IPS-18c (cell line): Measurements from ENCODE around the gene EFCAB8.
"Not testable (repeated sequence)": the region's sequence is repeated elsewhere in the genome, so short reads cannot be mapped to it uniquely, and the experiment has no call there.

ENCODE experiments used
- H3K4me3 ChIP-seq: 2 replicates; pipeline ENCODE4 v1.7.0; 2013; ENCODE audit warnings: low read depth, mild to moderate bottlenecking, low read length, moderate library complexity; ENCODE audit not compliant: insufficient read depth
- H3K9me3 ChIP-seq: one replicate; pipeline ENCODE4 v1.6.1; 2013; ENCODE audit warnings: mild to moderate bottlenecking, low read length, moderate library complexity; ENCODE audit not compliant: control insufficient read depth, insufficient read depth

Gene EFCAB8

GRCh38 chr20:32917191-32917950 is 58.6 kb downstream of the EFCAB8 start:
- H3K9me3 ChIP-seq, result peaks cover 5% of the 10 kb centered on the region
- no peak overlapping the region for H3K4me3 ChIP-seq

DNA sequence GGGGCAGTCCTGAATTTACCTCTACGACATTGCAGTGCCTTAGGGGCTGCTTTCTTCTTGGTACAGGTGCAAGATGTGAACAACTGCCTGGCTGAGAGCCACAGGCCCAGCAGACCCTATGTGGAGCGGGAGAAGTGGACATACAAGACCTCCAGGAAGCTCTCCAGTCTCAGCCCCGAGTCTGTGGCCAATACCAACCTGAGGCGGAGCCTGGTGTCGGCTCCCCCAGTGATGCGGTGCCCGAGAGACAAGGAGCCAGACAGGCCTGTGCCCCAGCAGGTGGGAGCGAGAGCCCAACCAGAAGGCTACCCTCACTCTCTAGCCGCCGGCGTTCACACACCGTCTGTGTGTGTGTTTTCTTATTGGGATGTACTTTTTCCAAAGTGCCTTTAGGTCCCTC is 59.6 kb downstream of the EFCAB8 start:
- H3K9me3 ChIP-seq, result peaks cover 5% of the 10 kb centered on the region
- no peak overlapping the region for H3K4me3 ChIP-seq

DNA sequence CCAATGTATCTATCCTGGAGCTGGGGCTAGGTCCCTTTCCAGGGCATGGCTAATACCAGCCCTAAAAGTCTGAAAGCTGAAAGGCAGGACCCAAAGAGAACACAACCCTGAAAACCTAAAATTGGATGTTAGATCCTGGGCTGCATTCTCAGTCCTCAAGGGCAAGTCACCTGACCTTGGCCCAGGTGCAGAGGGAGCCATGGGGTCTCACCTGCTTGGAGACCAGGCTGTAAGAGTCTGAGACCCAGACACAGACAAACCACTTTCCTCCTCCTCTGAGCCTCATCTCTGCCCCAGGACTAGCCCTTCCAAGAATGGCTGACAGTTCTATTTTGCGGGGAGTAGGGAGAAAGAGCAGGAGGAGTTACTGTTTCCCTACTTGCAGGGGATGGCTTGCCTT is 60.0 kb downstream of the EFCAB8 start:
- H3K4me3 ChIP-seq, result no peak overlapping the region
- H3K9me3 ChIP-seq, result peaks cover 5% of the 10 kb centered on the region

- Histone ChIP-seq H3K9me3 (peaks cover 5% of the 10 kb centered on the region), H3K4me3 (no peak overlapping the region)
These were observed 61.3 kb downstream of the EFCAB8 start for GRCh38 chr20:32920066-32920465.

DNA sequence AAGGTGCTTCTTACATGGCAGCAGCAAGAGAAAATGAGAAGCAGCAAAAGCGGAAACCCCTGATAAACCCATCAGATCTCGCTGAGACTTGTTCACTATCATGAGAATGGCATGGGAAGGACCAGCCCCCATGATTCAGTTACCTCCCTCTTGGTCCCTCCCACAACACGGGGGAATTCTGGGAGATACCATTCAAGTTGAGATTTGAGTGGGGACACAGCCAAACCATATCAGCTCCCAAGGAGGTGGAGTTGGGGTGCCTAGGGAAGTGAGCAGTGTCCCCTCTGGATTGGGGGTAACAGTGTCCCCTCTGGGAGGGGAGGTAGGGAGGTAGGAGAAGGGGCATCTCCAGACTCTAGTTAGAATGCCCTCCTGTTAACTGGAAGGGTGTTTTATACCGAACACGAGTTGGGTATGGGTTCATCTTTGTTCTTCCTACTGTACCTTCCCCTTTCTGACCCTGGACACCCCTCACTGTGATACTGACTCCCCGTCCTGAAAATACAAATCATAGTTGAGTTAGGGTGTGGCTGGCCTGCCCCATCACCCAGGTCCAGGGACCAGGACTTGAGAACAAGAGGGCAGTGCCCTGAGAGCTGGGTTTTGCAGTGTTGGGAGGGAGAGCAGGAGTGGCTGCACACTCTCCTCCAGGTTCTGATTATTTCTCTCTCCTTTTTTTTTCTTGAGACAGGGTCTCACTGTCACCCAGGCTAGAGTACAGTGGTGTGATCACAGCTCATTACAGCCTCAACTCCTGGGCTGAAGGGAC is 62.0 kb downstream of the EFCAB8 start:
- Histone ChIP-seq H3K4me3 (no peak overlapping the region), H3K9me3 (no peaks in the 10 kb centered on the region)

- no peaks in the 10 kb centered on the region for H3K9me3 ChIP-seq
- H3K4me3 ChIP-seq, result no peak overlapping the region
These were observed 63.7 kb downstream of the EFCAB8 start for GRCh38 chr20:32922466-32922865.

DNA sequence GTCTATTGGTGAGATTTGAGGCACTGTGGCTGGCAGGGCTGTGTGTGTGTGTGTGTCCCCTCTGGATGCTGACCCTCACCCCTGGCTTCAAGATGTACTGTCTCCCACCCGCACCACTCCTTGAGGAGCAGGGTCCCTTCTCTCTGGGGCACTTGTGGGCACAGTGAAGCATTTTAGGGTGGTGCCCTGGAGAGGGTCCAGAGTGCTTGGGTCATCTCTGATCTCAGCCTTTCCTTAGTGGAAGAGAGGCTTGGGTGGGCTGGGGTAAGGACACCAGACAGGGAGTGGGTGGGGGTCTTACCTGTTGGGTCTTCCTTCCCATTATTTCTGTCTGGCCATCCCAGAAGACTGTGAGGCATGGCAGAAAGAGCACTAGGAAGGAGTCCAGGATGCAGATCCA is 66.1 kb downstream of the EFCAB8 start:
- no peaks in the 10 kb centered on the region for H3K9me3 ChIP-seq
- no peak overlapping the region for H3K4me3 ChIP-seq

DNA sequence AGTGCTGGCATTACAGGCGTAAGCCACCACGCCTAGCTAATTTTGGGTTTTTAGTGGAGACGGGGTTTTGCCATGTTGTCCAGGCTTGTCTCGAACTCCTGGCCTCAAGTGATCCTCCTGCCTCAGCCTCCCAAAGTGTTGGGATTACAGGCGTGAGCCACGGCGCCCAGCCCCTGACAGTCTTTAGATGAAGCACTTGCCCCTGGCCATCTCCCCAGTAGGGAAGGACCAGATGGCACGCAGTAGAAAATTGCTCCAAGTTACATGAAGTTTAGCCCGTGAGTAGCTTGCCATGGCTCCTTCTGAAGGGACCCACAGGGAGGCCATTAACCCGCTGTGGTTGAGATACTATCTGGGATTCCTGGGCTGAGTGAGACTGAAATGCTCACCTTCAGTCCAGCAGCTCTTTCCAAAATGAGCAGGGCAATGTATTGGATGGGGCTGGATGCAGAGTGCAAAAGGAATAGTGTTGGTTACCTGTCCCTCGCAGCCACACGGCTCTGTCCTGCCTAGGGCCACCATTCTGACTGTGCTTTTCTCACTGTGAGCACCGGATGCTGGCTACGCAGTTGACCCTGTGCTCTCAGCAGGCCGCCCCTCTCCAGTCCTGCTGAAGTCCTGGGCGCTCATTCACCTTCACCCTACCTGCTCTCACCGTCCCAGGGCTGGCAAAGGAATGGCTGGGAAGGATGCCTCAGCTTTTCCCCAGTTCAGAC is 66.9 kb downstream of the EFCAB8 start:
- Histone ChIP-seq H3K9me3 (no peaks in the 10 kb centered on the region), H3K4me3 (no peak overlapping the region)

DNA sequence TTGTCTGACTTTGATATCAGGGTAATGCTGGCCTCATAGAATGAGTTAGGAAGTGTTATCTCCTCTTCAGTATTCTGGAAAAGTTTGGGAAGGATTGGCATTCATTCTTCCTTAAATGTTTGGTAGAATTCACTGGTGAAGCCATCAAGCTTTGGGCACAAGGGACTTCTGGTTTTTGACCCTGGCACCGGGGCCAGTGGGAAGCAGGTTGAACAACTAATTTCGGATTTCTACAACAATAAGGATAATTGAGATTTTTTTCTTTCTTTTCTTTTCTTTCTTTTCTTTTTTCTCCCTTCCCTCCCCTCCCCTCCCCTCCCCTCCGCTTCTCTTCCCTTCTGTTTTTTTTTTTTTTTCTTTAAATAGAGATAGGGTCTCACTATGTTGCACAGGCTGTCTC is 70.4 kb downstream of the EFCAB8 start:
- Histone ChIP-seq H3K4me3 (no peak overlapping the region), H3K9me3 (peaks cover 5% of the 10 kb centered on the region)

GRCh38 chr20:32930181-32930580 is 71.5 kb downstream of the EFCAB8 start:
- no peak overlapping the region for H3K4me3 ChIP-seq

GRCh38 chr20:32930701-32931100 is 72.0 kb downstream of the EFCAB8 start:
- H3K9me3 ChIP-seq, result peaks cover 5% of the 10 kb centered on the region
- no peak overlapping the region for H3K4me3 ChIP-seq

More at GRCh38 chr20:32930181-32930580, 71.5 kb downstream of the EFCAB8 start:
- H3K9me3 ChIP-seq, result peaks cover 5% of the 10 kb centered on the region

- Histone ChIP-seq H3K4me3 (no peak overlapping the region), H3K9me3 (peaks cover 5% of the 10 kb centered on the region)
These were observed 75.9 kb downstream of the EFCAB8 start for GRCh38 chr20:32934580-32934979.

DNA sequence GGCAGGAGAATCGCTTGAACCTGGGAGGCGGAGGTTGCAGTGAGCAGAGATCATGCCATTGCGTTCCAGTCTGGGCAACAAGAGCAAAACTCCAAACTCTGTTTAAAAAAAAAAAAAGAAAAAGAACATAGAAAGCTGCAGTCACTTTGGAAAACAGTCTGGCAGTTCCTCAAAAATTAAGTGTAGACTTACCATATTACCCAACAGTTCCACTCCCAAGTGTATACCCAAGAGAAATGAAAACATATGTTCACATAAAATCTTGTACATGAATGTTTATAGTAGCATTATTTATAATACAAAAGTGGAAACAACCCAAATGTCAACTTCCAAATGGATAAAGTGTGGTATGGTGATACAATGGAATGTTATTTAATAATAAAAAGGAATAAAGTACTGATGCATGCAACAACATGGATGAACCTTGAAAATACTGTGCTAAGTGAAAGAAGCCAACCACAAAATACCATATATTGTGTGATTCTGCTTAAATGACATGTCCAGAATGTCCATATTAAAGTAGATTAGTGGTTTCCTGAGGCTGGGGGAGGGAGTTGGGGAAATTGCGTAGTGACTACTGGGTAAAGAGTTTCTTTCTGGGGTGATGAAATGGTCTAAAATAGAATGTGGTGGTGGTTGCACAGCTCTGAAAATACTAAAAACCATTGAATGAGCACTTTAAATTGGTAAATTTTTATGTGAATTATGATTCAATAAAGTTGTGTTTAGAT is 82.6 kb downstream of the EFCAB8 start:
- Histone ChIP-seq H3K9me3 (no peaks in the 10 kb centered on the region), H3K4me3 (no peak overlapping the region)

DNA sequence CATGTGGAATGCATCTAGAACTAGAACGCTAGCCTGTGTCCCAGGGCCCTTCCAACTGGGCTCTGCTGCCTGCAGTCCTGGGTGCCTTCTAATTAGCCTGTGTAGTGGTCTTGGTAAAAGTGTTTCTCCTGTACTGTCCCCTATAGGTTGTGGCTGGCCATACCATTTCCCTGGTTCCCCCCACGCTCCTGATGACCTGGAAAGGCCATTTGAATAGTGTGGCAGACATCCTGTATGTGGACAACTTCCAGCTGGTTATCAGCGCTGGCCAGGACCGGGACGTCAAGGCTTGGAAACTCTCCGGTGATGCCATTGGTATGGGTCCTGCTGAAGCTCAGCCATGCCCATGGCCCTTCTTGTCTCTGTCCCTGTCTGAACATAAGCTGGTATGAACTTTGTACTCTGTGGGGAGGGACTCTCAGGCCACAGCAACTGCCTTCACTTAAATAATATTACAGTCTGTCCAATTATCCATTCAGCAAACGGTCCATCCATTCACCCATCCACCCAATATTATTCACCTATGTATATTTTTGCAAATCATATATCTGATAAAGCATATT is 84.8 kb downstream of the EFCAB8 start:
- Histone ChIP-seq H3K9me3 (no peaks in the 10 kb centered on the region), H3K4me3 (no peak overlapping the region)

GRCh38 chr20:32945710-32946221 is 87.0 kb downstream of the EFCAB8 start:
- Histone ChIP-seq H3K9me3 (no peaks in the 10 kb centered on the region), H3K4me3 (no peak overlapping the region)

- Histone ChIP-seq H3K4me3 (no peak overlapping the region), H3K9me3 (no peaks in the 10 kb centered on the region)
These were observed 87.9 kb downstream of the EFCAB8 start for GRCh38 chr20:32946629-32947028.

GRCh38 chr20:32950539-32950938 is 91.8 kb downstream of the EFCAB8 start:
- H3K9me3 ChIP-seq, H3K4me3 ChIP-seq: not testable (repeated sequence)
